Mucosa of descending colon (tissue), 3 donors: ENCODE data around the gene MARK2. TPM values are rescaled to one million over a fixed set of nuclear protein-coding genes. Genes with fewer than 3 reads are reported as not detected.

Source experiments
- ATAC-seq: fragments of 200-7000 bp; cut with Tn5 transposase; one replicate; pipeline ENCODE4 v1.9.1; 2020; ENCODE audit warnings: mild to moderate bottlenecking, moderate library complexity
- DNase-seq, 3 donors: peaks; one replicate each; pipeline ENCODE4 v3.0.0-alpha.2; 2020
- H3K36me3 ChIP-seq: fragments of 200-600 bp; one replicate; pipeline ENCODE4 v1.8.0; 2021; ENCODE audit warnings: low read depth, mild to moderate bottlenecking
- H3K4me1 ChIP-seq: fragments of 200-600 bp; one replicate; pipeline ENCODE4 v1.8.0; 2021; ENCODE audit warnings: low read depth, mild to moderate bottlenecking
- H3K4me3 ChIP-seq: fragments of 200-600 bp; one replicate; pipeline ENCODE4 v1.8.0; 2021; ENCODE audit warnings: mild to moderate bottlenecking
- H3K9me3 ChIP-seq: fragments of 200-600 bp; one replicate; pipeline ENCODE4 v1.8.0; 2021; ENCODE audit warnings: mild to moderate bottlenecking
- CTCF ChIP-seq: fragments of 200-600 bp; IDR thresholded peaks from one replicate; pipeline ENCODE4 v1.8.0; 2022; ENCODE audit warnings: antibody characterized with exemption, mild to moderate bottlenecking
- intact Hi-C, 2 donors: fragments of 100-400 bp; cut with DNase I in 1 of 2; cut with micrococcal nuclease in 1 of 2; formaldehyde crosslinking; loops; one replicate each; pipeline versions ENCODE4 v1.11.0 to v1.11.1; 2022; cut with DNase I, micrococcal nuclease
- total RNA-seq, 3 donors: library from RNA; stranded (reverse); fragmentation: NEBNext Ultra II Directional in 2 of 3; extraction: Animal tissue kit (Norgen Biotek cat#: 25700) in 2 of 3; gene quantifications; one replicate each; pipeline versions ENCODE4 v1.2.1 to v1.2.4, GENCODE V29; 2021 to 2023
- donor health status: DM: no; HTN: no; CAD: no; lungs with moderate emphysema.
- donor health status: DM: no; HTN: no; CAD: no.
- donor health status: DM: no; HTN: yes; CAD: no.

The MARK2 gene
- total RNA-seq, 3 donors from 2014 or later, result 71.9 to 111 (median 94.5) TPM

- no peak for TF ChIP-seq CTCF
- DNase-seq, result peak; percentile 39 to 63 (median 57)
- intact Hi-C loops, result loop anchor here (2.0 to 10.0 kb wide), 3 partner anchors 107 to 317 kb away; no protein-coding TSS in a partner anchor
- H3K4me3 ChIP-seq, result no peak overlapping the region
- no peaks in the 10 kb centered on the region for H3K9me3 ChIP-seq
- peak; percentile 14 for ATAC-seq
- H3K4me1 ChIP-seq, result peaks cover 36% of the 10 kb centered on the region
- H3K36me3 ChIP-seq, result no peaks in the 10 kb centered on the region
Observed at GRCh38 chr11:63837739-63838138, 1.2 kb upstream of the MARK2 start.

- DNase-seq (peak in 2 of 3 donors; percentile 66 to 75), ATAC-seq (peak; percentile 0)
- Histone ChIP-seq H3K9me3 (no peaks in the 10 kb centered on the region), H3K4me1 (peaks cover 41% of the 10 kb centered on the region), H3K36me3 (no peaks in the 10 kb centered on the region), H3K4me3 (peak overlapping the region; percentile 81)
- no peak for TF ChIP-seq CTCF
- intact Hi-C loops, result loop anchor here in 1 of 2 donors (5.0 to 10.0 kb wide), 2 partner anchors 109 to 317 kb away; no protein-coding TSS in a partner anchor
Observed at GRCh38 chr11:63838150-63838677, 696 bp upstream of the MARK2 start.

- intact Hi-C loops, result loop anchor here in 1 of 2 donors (5.0 to 10.0 kb wide), 2 partner anchors 108 to 315 kb away; no protein-coding TSS in a partner anchor
- no peak for TF ChIP-seq CTCF
- ATAC-seq (no peak), DNase-seq (peak; percentile 58 to 75 (median 74))
- Histone ChIP-seq H3K9me3 (no peaks in the 10 kb centered on the region), H3K4me3 (peak overlapping the region; percentile 81), H3K36me3 (no peaks in the 10 kb centered on the region), H3K4me1 (peaks cover 46% of the 10 kb centered on the region)
Observed at GRCh38 chr11:63839508-63840355, 822 bp downstream of the MARK2 start.

GRCh38 chr11:63840356-63841060 is 1.6 kb downstream of the MARK2 start:
- H3K36me3 ChIP-seq, result no peaks in the 10 kb centered on the region
- DNase-seq (no peak), ATAC-seq (no peak)
- no peak for TF ChIP-seq CTCF
- intact Hi-C loops, result no loop called here
- peak overlapping the region; percentile 81 for H3K4me3 ChIP-seq
- no peaks in the 10 kb centered on the region for H3K9me3 ChIP-seq
- peaks cover 50% of the 10 kb centered on the region for H3K4me1 ChIP-seq

GRCh38 chr11:63841554-63841953 is 2.6 kb downstream of the MARK2 start:
- H3K4me3 ChIP-seq, result no peak overlapping the region
- H3K9me3 ChIP-seq, result no peaks in the 10 kb centered on the region
- no peak for TF ChIP-seq CTCF
- ATAC-seq, result no peak
- intact Hi-C loops, result no loop called here
- no peaks in the 10 kb centered on the region for H3K36me3 ChIP-seq
- H3K4me1 ChIP-seq, result peaks cover 59% of the 10 kb centered on the region
- peak in 1 of 3 donors; percentile 44 for DNase-seq
